Tracheal epithelial cell (primary cell): Measurements from ENCODE around the gene GPBP1L1. TPM values are rescaled to one million over a fixed set of nuclear protein-coding genes. Genes with fewer than 3 reads are reported as not detected.

Experiments
- total RNA-seq: library from RNA; depleted of rRNA; stranded (reverse); fragments of >200 nt; gene quantifications from 2 replicates; pipeline ENCODE4 v1.2.1, GENCODE V29; 2014

Gene GPBP1L1, protein sequence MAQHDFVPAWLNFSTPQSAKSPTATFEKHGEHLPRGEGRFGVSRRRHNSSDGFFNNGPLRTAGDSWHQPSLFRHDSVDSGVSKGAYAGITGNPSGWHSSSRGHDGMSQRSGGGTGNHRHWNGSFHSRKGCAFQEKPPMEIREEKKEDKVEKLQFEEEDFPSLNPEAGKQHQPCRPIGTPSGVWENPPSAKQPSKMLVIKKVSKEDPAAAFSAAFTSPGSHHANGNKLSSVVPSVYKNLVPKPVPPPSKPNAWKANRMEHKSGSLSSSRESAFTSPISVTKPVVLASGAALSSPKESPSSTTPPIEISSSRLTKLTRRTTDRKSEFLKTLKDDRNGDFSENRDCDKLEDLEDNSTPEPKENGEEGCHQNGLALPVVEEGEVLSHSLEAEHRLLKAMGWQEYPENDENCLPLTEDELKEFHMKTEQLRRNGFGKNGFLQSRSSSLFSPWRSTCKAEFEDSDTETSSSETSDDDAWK
- total RNA-seq, result 122 and 177 TPM in 2 replicates

DNA sequence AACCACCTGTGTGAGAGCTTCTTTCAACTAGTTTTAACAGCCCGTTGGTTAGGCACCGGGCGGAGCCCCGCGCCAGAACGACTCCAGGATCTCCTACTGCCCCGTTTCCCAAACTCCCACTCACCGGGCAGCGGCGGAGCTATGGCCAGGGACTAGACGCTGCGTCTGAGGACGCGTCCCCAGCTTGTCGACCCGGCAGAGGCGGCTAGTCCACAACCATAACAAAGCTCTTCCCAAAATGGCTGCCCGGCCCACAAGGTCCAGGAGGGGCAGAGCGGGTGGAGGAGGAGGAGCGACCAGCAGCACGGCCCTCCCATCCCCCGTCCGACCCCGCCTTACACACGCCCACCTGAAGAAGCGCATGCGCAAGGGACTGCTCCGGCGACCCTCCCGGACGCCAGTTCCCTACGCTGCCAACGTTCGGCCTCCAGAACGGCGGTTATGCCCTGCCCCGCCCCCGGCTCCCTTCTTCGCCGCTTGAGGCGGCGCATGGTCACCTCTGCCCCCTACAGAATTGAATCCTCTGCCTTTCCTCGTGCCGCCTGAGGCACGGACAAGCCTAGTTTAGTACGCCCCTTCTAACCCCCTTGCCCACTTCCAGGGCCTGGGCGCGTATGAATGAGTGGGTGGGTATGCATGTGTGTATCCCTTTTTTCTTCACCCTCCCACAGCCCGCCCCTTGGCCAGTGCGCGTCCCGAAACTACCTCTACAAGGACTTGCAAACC lies at the start of gene GPBP1L1:
TSS of gene GPBP1L1 (minus strand) at position 246 of the 726 bp plus-strand sequence. CDS start 27,446 bp downstream, outside the sequence.

DNA sequence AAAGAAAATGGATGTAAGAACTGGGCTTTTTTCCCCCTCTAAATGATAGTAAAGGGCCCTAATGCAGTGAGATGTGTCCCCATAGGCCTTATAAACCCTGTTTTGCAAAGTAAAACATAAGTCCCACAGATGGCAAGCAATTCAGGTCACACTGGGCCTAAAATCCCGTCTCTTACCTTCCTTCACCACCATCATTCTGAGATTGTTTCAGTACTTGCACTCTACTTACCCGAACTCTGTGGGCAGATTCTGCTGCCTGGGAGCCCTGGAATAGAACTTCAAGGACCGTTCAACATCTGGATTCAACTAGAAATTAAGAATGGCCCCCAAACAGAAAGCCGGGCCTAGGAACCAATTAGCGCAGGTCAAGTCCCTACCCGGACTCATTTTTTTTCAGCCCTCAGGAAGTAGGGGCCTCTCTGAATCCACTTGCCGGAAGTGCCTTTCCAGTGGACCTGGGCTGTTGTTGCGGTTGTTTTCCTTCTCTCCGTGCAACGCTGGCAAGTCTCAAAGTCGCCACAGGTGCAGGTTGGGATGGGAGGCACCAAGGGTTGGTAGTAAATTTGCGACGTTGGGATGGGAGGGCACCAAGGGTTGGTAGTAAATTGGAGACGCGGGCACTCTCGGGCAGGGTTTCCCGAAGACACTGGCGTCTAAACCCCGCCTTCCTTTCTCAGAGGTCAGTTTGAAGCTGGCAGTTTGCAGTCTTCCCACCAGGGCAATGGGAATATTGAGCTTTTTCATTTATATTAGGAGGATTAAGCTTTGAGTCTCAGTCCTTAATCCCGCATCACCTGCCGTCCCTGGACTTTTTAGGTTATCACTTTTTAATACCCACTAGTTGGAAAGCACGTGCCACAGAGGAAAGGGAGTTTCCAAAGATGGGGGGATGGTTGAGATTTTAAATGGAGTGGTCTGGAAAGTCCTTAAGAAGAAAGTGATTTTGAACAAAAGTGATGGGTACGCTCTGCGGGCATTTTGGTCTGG lies 1.7 kb upstream of the GPBP1L1 start, which contains the start of gene TMEM69:
TSS of gene TMEM69 (plus strand) at position 428 of the 987 bp plus-strand sequence. CDS start 2,888 bp downstream, outside the sequence.

DNA sequence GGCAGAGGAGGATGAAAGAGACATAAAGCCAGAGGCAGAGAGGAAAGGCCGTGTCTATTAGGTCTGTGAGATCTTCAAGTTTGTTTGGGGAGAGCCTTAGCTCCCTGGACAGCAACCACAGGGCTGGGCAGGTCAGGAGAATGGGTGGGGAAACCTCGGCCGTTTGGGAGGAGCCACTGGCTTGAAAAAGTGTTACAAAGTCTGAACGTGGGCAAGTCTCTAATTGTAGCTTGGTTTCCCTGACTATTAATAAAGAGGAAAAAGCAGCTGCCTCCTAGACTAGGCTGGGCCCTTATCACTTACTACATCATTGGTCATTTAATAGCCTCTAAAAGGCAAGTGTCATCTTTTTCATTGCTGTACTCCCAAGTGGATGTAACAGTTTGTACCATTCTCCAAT lies 62.4 kb downstream of the GPBP1L1 start, which contains the start of gene CCDC17:
TSS of gene CCDC17 (minus strand) at position 83 of the 400 bp plus-strand sequence. CDS start 145 bp downstream, outside the sequence.

DNA sequence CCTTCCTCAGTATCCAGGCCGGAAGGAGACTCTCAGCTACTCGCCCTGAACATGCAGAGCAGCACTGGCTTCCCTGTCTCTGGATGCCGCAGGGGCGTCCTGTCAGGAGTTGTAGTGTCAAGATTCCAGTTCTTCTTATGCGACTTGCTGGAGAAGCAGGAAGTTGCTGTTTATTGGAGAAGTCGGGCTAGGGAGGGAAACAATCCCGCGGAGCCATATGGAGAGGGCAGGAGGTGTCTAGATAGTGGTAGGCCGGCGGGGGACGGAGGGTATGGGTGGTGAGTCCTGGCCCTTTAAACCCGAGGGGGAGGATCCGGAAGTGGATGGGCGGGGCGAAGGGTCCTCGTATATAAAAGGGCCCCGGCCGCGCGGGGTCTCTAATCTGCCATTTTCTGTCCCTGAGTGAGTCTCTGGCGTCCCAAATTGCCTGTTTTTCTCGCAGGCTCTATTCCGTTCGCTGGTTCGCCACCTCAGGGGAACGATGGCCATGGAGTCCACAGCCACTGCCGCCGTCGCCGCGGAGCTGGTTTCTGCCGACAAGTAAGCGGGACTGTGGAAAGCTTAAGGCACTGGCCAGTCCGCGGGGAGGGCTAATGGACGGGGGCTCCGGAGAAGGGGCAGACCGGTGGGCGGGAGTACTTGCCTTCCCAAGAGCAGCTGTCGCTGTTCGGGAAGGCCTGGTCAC lies 102.5 kb downstream of the GPBP1L1 start, which contains the start of gene NASP:
TSS of gene NASP (plus strand) at position 376 of the 685 bp plus-strand sequence. CDS start at position 482, 106 bp downstream.

Other genes starting within 250 kb of the GPBP1L1 start
- 2.4 and 2.8 TPM in 2 replicates for gene TESK2, start 195.4 kb downstream of the GPBP1L1 start, total RNA-seq
- 0.24 and 0.43 TPM in 2 replicates for gene CCDC163, start 186.5 kb downstream of the GPBP1L1 start, total RNA-seq
- gene MMACHC, start 186.2 kb downstream of the GPBP1L1 start, total RNA-seq, result 1.7 and 1.9 TPM in 2 replicates
- gene PRDX1, start 164.6 kb downstream of the GPBP1L1 start, total RNA-seq, result 526 and 540 TPM in 2 replicates
- gene AKR1A1, start 135.7 kb downstream of the GPBP1L1 start, total RNA-seq, result 82.3 and 137 TPM in 2 replicates
- gene NASP, start 102.5 kb downstream of the GPBP1L1 start, total RNA-seq, result 12.8 and 20.9 TPM in 2 replicates
- 0.64 and 1.2 TPM in 2 replicates for gene CCDC17, start 62.5 kb downstream of the GPBP1L1 start, total RNA-seq
- 16.0 and 18.1 TPM in 2 replicates for gene TMEM69, start 1.6 kb upstream of the GPBP1L1 start, total RNA-seq
- gene IPP, start 64.1 kb upstream of the GPBP1L1 start, total RNA-seq, result 5.8 and 11.5 TPM in 2 replicates
- 12.5 and 12.6 TPM in 2 replicates for gene MAST2, start 117.1 kb upstream of the GPBP1L1 start, total RNA-seq